ENCODE data around the gene PTGFR. TPM values are rescaled to one million over a fixed set of nuclear protein-coding genes. Genes with fewer than 3 reads are reported as not detected.

PTGFR gene
- total RNA-seq (2022) (0.35 and 0.37 TPM in 2 replicates), Bru-seq, nascent RNA (percentile 14 among the genes with signal in this experiment), BruChase-seq, experiment 1, labeled RNA remaining after a 6-hour chase (percentile 13 among the genes with signal in this experiment), BruChase-seq, experiment 2, labeled RNA remaining after a 2-hour chase (percentile 15 among the genes with signal in this experiment)
- long read RNA-seq, full-length matches to known transcripts, result 2 of 2 reads
- long read RNA-seq, partial matches to known transcripts, result 0 of 2 reads
- long read RNA-seq, other reads (novel, unspliced or antisense), result 0 of 2 reads

GRCh38 chr1:78490861-78491450 lies at the start of gene PTGFR:
Gene PTGFR, plus strand, starts transcription at chr1:78490974. Its CDS starts 1,770 bp downstream, at chr1:78492744.
- Mint-ChIP-seq H3K9me3 (ENCODE audit: low read depth, unreplicated experiment) (peaks cover 2% of the 10 kb centered on the region), H3K36me3 (ENCODE audit: insufficient read depth, unreplicated experiment) (peaks cover 11% of the 10 kb centered on the region), H3K4me3 (ENCODE audit: low read depth, unreplicated experiment) (peak within 1 kb of the TSS; percentile 91), H3K4me1 (ENCODE audit: low read depth, unreplicated experiment) (peaks cover 21% of the 10 kb centered on the region), H3K27me3 (ENCODE audit: unreplicated experiment) (no peaks in the 10 kb centered on the region), H3K27ac (ENCODE audit: unreplicated experiment) (no peak within 1 kb of the TSS)
- peak; percentile 46 for DNase-seq
- CTCF ChIA-PET, result no interaction called here
- TF ChIP-seq, protein P1, sequence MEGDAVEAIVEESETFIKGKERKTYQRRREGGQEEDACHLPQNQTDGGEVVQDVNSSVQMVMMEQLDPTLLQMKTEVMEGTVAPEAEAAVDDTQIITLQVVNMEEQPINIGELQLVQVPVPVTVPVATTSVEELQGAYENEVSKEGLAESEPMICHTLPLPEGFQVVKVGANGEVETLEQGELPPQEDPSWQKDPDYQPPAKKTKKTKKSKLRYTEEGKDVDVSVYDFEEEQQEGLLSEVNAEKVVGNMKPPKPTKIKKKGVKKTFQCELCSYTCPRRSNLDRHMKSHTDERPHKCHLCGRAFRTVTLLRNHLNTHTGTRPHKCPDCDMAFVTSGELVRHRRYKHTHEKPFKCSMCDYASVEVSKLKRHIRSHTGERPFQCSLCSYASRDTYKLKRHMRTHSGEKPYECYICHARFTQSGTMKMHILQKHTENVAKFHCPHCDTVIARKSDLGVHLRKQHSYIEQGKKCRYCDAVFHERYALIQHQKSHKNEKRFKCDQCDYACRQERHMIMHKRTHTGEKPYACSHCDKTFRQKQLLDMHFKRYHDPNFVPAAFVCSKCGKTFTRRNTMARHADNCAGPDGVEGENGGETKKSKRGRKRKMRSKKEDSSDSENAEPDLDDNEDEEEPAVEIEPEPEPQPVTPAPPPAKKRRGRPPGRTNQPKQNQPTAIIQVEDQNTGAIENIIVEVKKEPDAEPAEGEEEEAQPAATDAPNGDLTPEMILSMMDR (IDR thresholded peaks at IDR 0.05; ENCODE audit: unreplicated experiment), result no peak
- intact Hi-C loops (cut with micrococcal nuclease; ENCODE audit: unreplicated experiment), result loop anchor here (5.0 to 10.0 kb wide), 2 partner anchors 114 to 344 kb away; no protein-coding TSS in a partner anchor
- BruUV-seq (replicated peaks), result no TSS peak

GRCh38 chr1:78441921-78442320 lies 48.9 kb upstream of the PTGFR start:
- DNase-seq, result no peak
- no TSS peak for BruUV-seq (replicated peaks)
- TF ChIP-seq, protein P1 (IDR thresholded peaks at IDR 0.05; ENCODE audit: unreplicated experiment), result no peak
- Mint-ChIP-seq H3K27ac (ENCODE audit: unreplicated experiment) (no peak overlapping the region), H3K27me3 (ENCODE audit: unreplicated experiment) (no peaks in the 10 kb centered on the region), H3K4me1 (ENCODE audit: low read depth, unreplicated experiment) (peaks cover 7% of the 10 kb centered on the region), H3K9me3 (ENCODE audit: low read depth, unreplicated experiment) (no peaks in the 10 kb centered on the region), H3K4me3 (ENCODE audit: low read depth, unreplicated experiment) (no peak overlapping the region), H3K36me3 (ENCODE audit: insufficient read depth, unreplicated experiment) (no peaks in the 10 kb centered on the region)
- CTCF ChIA-PET, result no interaction called here
- intact Hi-C loops (cut with micrococcal nuclease; ENCODE audit: unreplicated experiment), result no loop called here

DNA sequence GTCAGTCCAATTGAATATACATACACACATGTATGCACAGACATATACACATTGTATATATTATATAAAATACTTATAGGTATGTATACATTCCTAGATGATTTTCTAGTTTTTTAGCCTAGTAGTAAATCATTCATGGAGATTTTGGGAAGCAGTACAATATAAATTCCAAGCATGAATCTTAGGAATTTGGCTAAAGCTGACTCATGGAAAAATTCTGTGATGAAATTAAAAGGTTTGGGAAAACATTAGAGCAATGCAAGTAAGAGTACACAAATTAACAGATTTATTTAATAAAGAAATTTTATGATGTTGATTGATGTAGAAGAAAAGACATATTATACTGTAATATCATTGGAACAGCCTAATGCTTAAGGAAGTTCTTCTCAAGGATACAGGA lies 43.7 kb upstream of the PTGFR start:
- H3K9me3 Mint-ChIP-seq (ENCODE audit: low read depth, unreplicated experiment), result peaks cover 5% of the 10 kb centered on the region
- intact Hi-C loops (cut with micrococcal nuclease; ENCODE audit: unreplicated experiment), result no loop called here
- no peak overlapping the region for H3K4me3 Mint-ChIP-seq (ENCODE audit: low read depth, unreplicated experiment)
- TF ChIP-seq, protein P1 (IDR thresholded peaks at IDR 0.05; ENCODE audit: unreplicated experiment), result no peak
- H3K36me3 Mint-ChIP-seq (ENCODE audit: insufficient read depth, unreplicated experiment), result no peaks in the 10 kb centered on the region
- no peaks in the 10 kb centered on the region for H3K27me3 Mint-ChIP-seq (ENCODE audit: unreplicated experiment)
- DNase-seq, result no peak
- no peak overlapping the region for H3K27ac Mint-ChIP-seq (ENCODE audit: unreplicated experiment)
- CTCF ChIA-PET, result no interaction called here
- no TSS peak for BruUV-seq (replicated peaks)
- H3K4me1 Mint-ChIP-seq (ENCODE audit: low read depth, unreplicated experiment), result no peaks in the 10 kb centered on the region

DNA sequence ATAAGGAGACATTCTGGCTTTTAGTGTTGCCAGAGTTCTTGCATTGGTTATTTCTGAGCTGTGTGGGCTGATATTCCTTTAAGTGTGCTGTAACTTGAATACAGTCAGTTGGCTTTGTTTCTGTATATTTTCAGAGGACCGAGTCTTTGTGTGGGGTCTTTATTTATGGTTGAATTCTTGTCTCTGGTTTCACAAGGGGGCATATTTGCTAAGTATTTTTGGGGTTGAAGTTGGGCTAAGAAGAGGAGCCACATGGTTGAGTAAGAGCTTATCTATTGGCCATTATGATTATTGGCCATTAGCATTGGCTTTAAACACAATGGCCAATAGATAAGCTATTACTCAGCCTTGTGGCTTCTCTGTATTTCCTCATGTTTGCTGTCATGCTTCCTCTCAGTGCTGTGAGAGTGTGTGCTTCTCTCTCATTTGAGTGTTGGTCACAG lies 26.3 kb upstream of the PTGFR start:
- Mint-ChIP-seq H3K27me3 (ENCODE audit: unreplicated experiment) (no peaks in the 10 kb centered on the region), H3K9me3 (ENCODE audit: low read depth, unreplicated experiment) (peaks cover 7% of the 10 kb centered on the region), H3K36me3 (ENCODE audit: insufficient read depth, unreplicated experiment) (no peaks in the 10 kb centered on the region), H3K27ac (ENCODE audit: unreplicated experiment) (no peak overlapping the region), H3K4me3 (ENCODE audit: low read depth, unreplicated experiment) (no peak overlapping the region), H3K4me1 (ENCODE audit: low read depth, unreplicated experiment) (peaks cover 12% of the 10 kb centered on the region)
- intact Hi-C loops (cut with micrococcal nuclease; ENCODE audit: unreplicated experiment), result no loop called here
- BruUV-seq (replicated peaks), result no TSS peak
- TF ChIP-seq, protein P1 (IDR thresholded peaks at IDR 0.05; ENCODE audit: unreplicated experiment), result no peak
- DNase-seq, result no peak
- CTCF ChIA-PET, result no interaction called here
